Neural progenitor cell (in vitro differentiated cells): ENCODE data around the gene TMED3.

ENCODE experiments used
- EZH2 ChIP-seq: fragments of 200-600 bp; sonication (generic); IDR thresholded peaks from 2 replicates; pipeline ENCODE4 v1.6.1; 2017; ENCODE audit warnings: antibody characterized with exemption, mild to moderate bottlenecking, moderate library complexity
- EZH2phosphoT487 ChIP-seq: fragments of 200-600 bp; sonication (generic); IDR thresholded peaks from 2 replicates; pipeline ENCODE4 v1.6.1; 2017; ENCODE audit warnings: antibody characterized with exemption
- TF ChIP-seq, protein P1 (sequence below): fragments of 200-600 bp; sonication (generic); IDR thresholded peaks from 2 replicates; pipeline ENCODE4 v1.5.1; 2017; ENCODE audit warnings: antibody characterized with exemption, mild to moderate bottlenecking

DNA sequence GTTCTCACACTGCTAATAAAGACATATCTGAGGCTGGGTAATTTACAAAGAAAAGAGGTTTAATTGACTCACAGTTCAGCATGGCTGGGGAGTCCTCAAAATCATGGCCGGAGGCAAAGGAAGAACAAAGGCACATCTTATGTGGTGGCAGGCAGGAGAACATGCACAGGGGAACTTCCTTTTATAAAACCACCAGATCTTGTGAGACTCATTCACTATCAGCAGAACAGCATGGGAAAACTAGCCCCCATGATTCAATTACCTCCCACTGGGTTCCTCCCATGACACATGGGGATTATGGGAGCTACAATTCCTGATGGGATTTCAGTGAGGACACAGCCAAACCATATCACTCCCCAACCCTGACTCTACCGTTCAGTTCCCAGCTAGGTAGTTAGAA, 61.5 kb downstream of the TMED3 start:
- TF ChIP-seq, protein P1, sequence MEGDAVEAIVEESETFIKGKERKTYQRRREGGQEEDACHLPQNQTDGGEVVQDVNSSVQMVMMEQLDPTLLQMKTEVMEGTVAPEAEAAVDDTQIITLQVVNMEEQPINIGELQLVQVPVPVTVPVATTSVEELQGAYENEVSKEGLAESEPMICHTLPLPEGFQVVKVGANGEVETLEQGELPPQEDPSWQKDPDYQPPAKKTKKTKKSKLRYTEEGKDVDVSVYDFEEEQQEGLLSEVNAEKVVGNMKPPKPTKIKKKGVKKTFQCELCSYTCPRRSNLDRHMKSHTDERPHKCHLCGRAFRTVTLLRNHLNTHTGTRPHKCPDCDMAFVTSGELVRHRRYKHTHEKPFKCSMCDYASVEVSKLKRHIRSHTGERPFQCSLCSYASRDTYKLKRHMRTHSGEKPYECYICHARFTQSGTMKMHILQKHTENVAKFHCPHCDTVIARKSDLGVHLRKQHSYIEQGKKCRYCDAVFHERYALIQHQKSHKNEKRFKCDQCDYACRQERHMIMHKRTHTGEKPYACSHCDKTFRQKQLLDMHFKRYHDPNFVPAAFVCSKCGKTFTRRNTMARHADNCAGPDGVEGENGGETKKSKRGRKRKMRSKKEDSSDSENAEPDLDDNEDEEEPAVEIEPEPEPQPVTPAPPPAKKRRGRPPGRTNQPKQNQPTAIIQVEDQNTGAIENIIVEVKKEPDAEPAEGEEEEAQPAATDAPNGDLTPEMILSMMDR: no peak
- no peak for TF ChIP-seq EZH2
- TF ChIP-seq EZH2phosphoT487: no peak
